Progenitor cell of endocrine pancreas (in vitro differentiated cells): ENCODE measurements around the gene NHLRC3. TPM values are rescaled to one million over a fixed set of nuclear protein-coding genes. Genes with fewer than 3 reads are reported as not detected.

Source experiments
- DNase-seq: peaks from one replicate; pipeline ENCODE4 v3.0.0; 2021; ENCODE audit warnings: low spot score; ENCODE audit not compliant: unreplicated experiment
- H3K27ac Mint-ChIP-seq: 2 replicates; pipeline ENCODE4 v1.8.0; 2021; ENCODE audit warnings: mild to moderate bottlenecking, moderate library complexity, mixed read lengths
- H3K27me3 Mint-ChIP-seq: 2 replicates; pipeline ENCODE4 v1.8.0; 2021; ENCODE audit warnings: mixed read lengths
- H3K36me3 Mint-ChIP-seq: 2 replicates; pipeline ENCODE4 v1.8.0; 2022; ENCODE audit warnings: mixed read lengths; ENCODE audit not compliant: insufficient read depth
- H3K4me1 Mint-ChIP-seq: 2 replicates; pipeline ENCODE4 v1.8.0; 2021; ENCODE audit warnings: low read depth, mixed read lengths
- H3K4me3 Mint-ChIP-seq: 2 replicates; pipeline ENCODE4 v1.8.0; 2021; ENCODE audit warnings: low read depth, mild to moderate bottlenecking, moderate library complexity, mixed read lengths
- H3K9me3 Mint-ChIP-seq: 2 replicates; pipeline ENCODE4 v1.8.0; 2021; ENCODE audit warnings: low read depth, mixed read lengths
- CTCF ChIP-seq: fragments of 200-600 bp; sonication (generic); IDR thresholded peaks from one replicate; pipeline ENCODE4 v1.5.0; 2021; ENCODE audit warnings: antibody characterized with exemption, mild to moderate bottlenecking; ENCODE audit not compliant: unreplicated experiment
- total RNA-seq: library from RNA; stranded (reverse); gene quantifications from 2 replicates; pipeline ENCODE4 v1.2.1, GENCODE V29; 2021

Gene NHLRC3
- total RNA-seq, 1 donor from 2014 or later: 40.7 TPM

DNA sequence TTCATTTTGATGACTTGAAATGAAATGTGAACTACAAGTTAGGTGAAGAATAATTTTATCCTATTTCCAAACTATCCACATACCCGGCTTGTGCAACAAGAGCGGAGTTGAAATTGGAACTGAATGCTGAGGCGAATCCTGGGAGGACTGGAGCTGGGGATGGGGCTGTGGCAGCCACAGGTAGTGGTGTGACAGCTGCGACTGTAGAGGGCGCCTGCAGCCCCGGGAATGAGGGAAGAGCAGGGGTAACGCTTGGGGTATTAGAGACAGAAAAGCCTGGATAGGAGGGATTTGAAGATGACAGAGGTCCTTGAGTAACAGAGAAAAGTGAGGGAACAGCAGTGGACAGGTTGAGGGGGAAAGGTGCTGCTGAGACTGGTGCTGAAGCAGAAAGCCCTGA, 25.6 kb upstream of the NHLRC3 start:
- peaks cover 7% of the 10 kb centered on the region for H3K4me1 Mint-ChIP-seq
- TF ChIP-seq CTCF: peak; percentile 41
- peaks cover 2% of the 10 kb centered on the region for H3K9me3 Mint-ChIP-seq
- no peak for DNase-seq
- peaks cover 52% of the 10 kb centered on the region for H3K36me3 Mint-ChIP-seq
- no peaks in the 10 kb centered on the region for H3K27me3 Mint-ChIP-seq
- no peak overlapping the region for H3K27ac Mint-ChIP-seq
- H3K4me3 Mint-ChIP-seq: no peak overlapping the region

GRCh38 chr13:39013462-39013861, 24.8 kb upstream of the NHLRC3 start:
- H3K4me1 Mint-ChIP-seq: peaks cover 7% of the 10 kb centered on the region
- H3K27ac Mint-ChIP-seq: no peak overlapping the region
- no peak for TF ChIP-seq CTCF
- H3K9me3 Mint-ChIP-seq: no peaks in the 10 kb centered on the region
- no peak overlapping the region for H3K4me3 Mint-ChIP-seq
- H3K36me3 Mint-ChIP-seq: peaks cover 47% of the 10 kb centered on the region
- H3K27me3 Mint-ChIP-seq: no peaks in the 10 kb centered on the region
- no peak for DNase-seq

DNA sequence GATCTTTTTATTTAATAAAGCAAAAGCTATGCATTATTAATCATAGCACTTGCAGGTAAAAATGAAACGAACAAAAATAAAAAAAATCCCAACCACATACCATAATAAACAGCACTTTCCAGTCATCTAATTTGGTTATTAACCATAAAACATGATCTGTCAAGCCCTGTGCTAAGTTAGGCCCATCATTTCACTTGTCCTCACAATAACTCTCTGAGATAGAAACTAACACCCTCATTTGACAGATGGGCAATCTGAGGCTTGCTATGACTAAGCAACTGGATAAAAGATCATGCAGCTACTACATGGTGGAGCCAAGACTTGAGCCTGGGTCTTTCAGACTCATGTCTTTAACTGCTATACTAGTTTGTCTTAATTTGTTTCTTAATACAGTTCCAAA, 22.2 kb upstream of the NHLRC3 start:
- H3K27me3 Mint-ChIP-seq: no peaks in the 10 kb centered on the region
- no peak for TF ChIP-seq CTCF
- peaks cover 40% of the 10 kb centered on the region for H3K36me3 Mint-ChIP-seq
- H3K27ac Mint-ChIP-seq: no peak overlapping the region
- no peaks in the 10 kb centered on the region for H3K9me3 Mint-ChIP-seq
- no peak for DNase-seq
- peaks cover 11% of the 10 kb centered on the region for H3K4me1 Mint-ChIP-seq
- H3K4me3 Mint-ChIP-seq: no peak overlapping the region

DNA sequence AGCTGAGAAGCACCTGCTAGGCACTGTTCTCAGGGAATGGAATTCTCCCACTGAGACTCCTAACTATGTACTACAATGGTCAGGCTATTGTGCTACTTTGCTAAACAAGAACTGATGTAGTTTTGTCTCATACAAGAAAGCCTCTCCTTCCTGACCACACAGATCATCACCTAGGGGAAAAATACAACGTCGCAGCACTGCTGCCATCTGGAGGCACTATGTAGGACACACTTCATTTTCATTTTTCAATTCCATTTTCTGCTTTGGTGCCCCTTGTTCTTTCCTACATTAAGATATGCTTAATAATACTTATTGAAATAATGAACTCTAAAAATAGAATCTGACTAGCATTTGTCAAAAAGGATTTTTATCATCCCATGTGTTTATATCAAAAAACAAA, 21.5 kb upstream of the NHLRC3 start:
- Mint-ChIP-seq H3K36me3 (peaks cover 35% of the 10 kb centered on the region), H3K4me3 (no peak overlapping the region), H3K27ac (no peak overlapping the region), H3K9me3 (no peaks in the 10 kb centered on the region), H3K27me3 (no peaks in the 10 kb centered on the region), H3K4me1 (peaks cover 10% of the 10 kb centered on the region)
- DNase-seq: no peak
- TF ChIP-seq CTCF: peak; percentile 65

DNA sequence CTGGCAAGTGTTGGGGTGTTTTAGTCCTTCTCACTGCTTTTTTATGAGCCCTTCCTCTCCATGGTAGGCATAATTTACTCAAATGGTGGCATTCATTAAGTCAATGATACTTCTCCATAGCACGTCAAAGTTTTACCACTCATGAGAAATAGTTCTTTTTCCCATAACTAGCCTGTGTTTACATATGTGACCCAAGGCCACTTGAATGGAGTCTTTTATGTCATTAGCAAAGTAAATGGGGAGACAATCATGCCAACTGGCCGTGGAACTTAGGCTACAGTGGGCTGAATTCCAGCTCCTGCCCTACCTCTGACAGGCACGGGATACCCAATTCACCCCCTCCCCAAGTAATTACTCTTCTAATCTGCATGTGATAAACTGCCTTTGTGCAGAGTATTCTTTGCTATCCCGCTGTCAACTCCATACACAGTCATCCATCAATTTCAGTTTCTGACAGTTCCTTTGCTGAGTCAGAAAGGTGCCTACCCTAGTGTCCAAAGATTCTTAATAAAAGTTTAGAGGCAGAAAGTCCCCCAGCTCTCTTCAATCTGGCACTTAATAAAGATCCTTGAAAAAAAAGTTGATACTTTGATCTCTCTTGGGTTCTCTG, 17.3 kb upstream of the NHLRC3 start:
- no peak overlapping the region for H3K27ac Mint-ChIP-seq
- TF ChIP-seq CTCF: no peak
- peaks cover 12% of the 10 kb centered on the region for H3K4me1 Mint-ChIP-seq
- H3K27me3 Mint-ChIP-seq: no peaks in the 10 kb centered on the region
- no peaks in the 10 kb centered on the region for H3K9me3 Mint-ChIP-seq
- H3K4me3 Mint-ChIP-seq: no peak overlapping the region
- H3K36me3 Mint-ChIP-seq: peaks cover 20% of the 10 kb centered on the region
- DNase-seq: no peak
